ENCODE results near the gene UBLCP1. TPM values are rescaled to one million over a fixed set of nuclear protein-coding genes. Genes with fewer than 3 reads are reported as not detected.

Gene UBLCP1
- total and polyA plus RNA-seq, 2 experiments from 2014 or later: 24.5 to 39.8 TPM

GRCh38 chr5:159332800-159333544 is 69.9 kb downstream of the UBLCP1 start:
- H3K9ac ChIP-seq: no peak overlapping the region
- H3K4me3 ChIP-seq: no peak overlapping the region
- in situ Hi-C loops (cut with MboI): no loop called here
- no peaks in the 10 kb centered on the region for H3K9me3 ChIP-seq (ENCODE audit: low read depth)
- no peaks in the 10 kb centered on the region for H3K36me3 ChIP-seq (ENCODE audit: low read depth)
- no peak for TF ChIP-seq EZH2phosphoT487 (IDR thresholded peaks at IDR 0.05; ENCODE audit: insufficient read depth, low read depth)
- no peak for TF ChIP-seq EZH2 (IDR thresholded peaks at IDR 0.05; ENCODE audit: insufficient read depth, poor library complexity, severe bottlenecking)
- WGBS, 2 experiments (ENCODE audit: low coverage in 1 of 2, low lambda C conversion rate in 2 of 2, missing lambda C conversion rate in 2 of 2): 83 to 85% methylated on average over 6 of the region's 6 CpGs
- no peaks in the 10 kb centered on the region for H3K9me2 ChIP-seq (ENCODE audit: insufficient read depth)
- no peak overlapping the region for H2AFZ ChIP-seq
- no peak overlapping the region for H3K4me2 ChIP-seq (ENCODE audit: unreplicated experiment)
- DNase-seq: no peak
- no peaks in the 10 kb centered on the region for H3K79me2 ChIP-seq (ENCODE audit: insufficient read depth)
- H4K20me1 ChIP-seq (ENCODE audit: insufficient read depth): no peaks in the 10 kb centered on the region
- H3K27ac ChIP-seq: no peak overlapping the region
- peaks cover 18% of the 10 kb centered on the region for H3F3A ChIP-seq (ENCODE audit: insufficient read depth)
- no peaks in the 10 kb centered on the region for H3K27me3 ChIP-seq (replicated peaks; ENCODE audit: insufficient read depth)
- H3K4me1 ChIP-seq (ENCODE audit: insufficient read depth): peaks cover 24% of the 10 kb centered on the region

- H2AFZ ChIP-seq: no peak overlapping the region
- no peak overlapping the region for H3K27ac ChIP-seq
- H3K4me1 ChIP-seq (ENCODE audit: insufficient read depth): peaks cover 30% of the 10 kb centered on the region
- H3K9me2 ChIP-seq (ENCODE audit: insufficient read depth): no peaks in the 10 kb centered on the region
- no peak overlapping the region for H3K4me2 ChIP-seq (ENCODE audit: unreplicated experiment)
- peaks cover 24% of the 10 kb centered on the region for H3F3A ChIP-seq (ENCODE audit: insufficient read depth)
- H3K36me3 ChIP-seq (ENCODE audit: low read depth): no peaks in the 10 kb centered on the region
- H3K4me3 ChIP-seq: no peak overlapping the region
- no peaks in the 10 kb centered on the region for H3K27me3 ChIP-seq (replicated peaks; ENCODE audit: insufficient read depth)
- no peaks in the 10 kb centered on the region for H4K20me1 ChIP-seq (ENCODE audit: insufficient read depth)
- TF ChIP-seq EZH2phosphoT487 (IDR thresholded peaks at IDR 0.05; ENCODE audit: insufficient read depth, low read depth): no peak
- TF ChIP-seq EZH2 (IDR thresholded peaks at IDR 0.05; ENCODE audit: insufficient read depth, poor library complexity, severe bottlenecking): no peak
- no peak overlapping the region for H3K9ac ChIP-seq
- no peaks in the 10 kb centered on the region for H3K9me3 ChIP-seq (ENCODE audit: low read depth)
- 76 to 88% methylated on average over 1 of the region's 1 CpG for WGBS, 2 experiments (ENCODE audit: low coverage in 1 of 2, low lambda C conversion rate in 2 of 2, missing lambda C conversion rate in 2 of 2)
- H3K79me2 ChIP-seq (ENCODE audit: insufficient read depth): no peaks in the 10 kb centered on the region
- in situ Hi-C loops (cut with MboI): no loop called here
- no peak for DNase-seq
These were observed 70.4 kb downstream of the UBLCP1 start for GRCh38 chr5:159333545-159333925.

Small RNA genes lying within 50 kb of the gene (small RNA-seq; reads per million reads assigned to genes)
- gene RF00263 (ENCODE audit: low read depth, low replicate concordance) (0.81 reads per million, percentile 30 among the genes with 10 or more reads in this experiment), gene RNU4ATAC2P (ENCODE audit: low read depth, low replicate concordance) (not detected)

Other genes with a start within 250 kb of the UBLCP1 start
- 9.7 and 16.7 TPM in 2 replicates for gene EBF1, start 163.4 kb upstream of the UBLCP1 start, total RNA-seq (2014; rRNA removed; shearing (Covaris generic))
- gene EBF1, start 163.4 kb upstream of the UBLCP1 start, polyA plus RNA-seq (2016; fragmentation: Nextera tagmentation; extraction: Ambion mirVana): 27.5 and 32.1 TPM in 2 replicates
- gene RNF145, start 53.7 kb upstream of the UBLCP1 start, total RNA-seq (2014; rRNA removed; shearing (Covaris generic)): 31.5 and 38.7 TPM in 2 replicates
- 9.2 and 10.6 TPM in 2 replicates for gene RNF145, start 53.7 kb upstream of the UBLCP1 start, polyA plus RNA-seq (2016; fragmentation: Nextera tagmentation; extraction: Ambion mirVana)
- gene IL12B, start 67.2 kb downstream of the UBLCP1 start, total RNA-seq (2014; rRNA removed; shearing (Covaris generic)): not detected in 2 replicates
- not detected in 2 replicates for gene IL12B, start 67.2 kb downstream of the UBLCP1 start, polyA plus RNA-seq (2016; fragmentation: Nextera tagmentation; extraction: Ambion mirVana)